Measurements from ENCODE around the gene CSRP3. TPM values are rescaled to one million over a fixed set of nuclear protein-coding genes. Genes with fewer than 3 reads are reported as not detected.

Gene CSRP3
- total RNA-seq, 1 donor from 2014 or later, result not detected

GRCh38 chr11:19244084-19244483, 42.3 kb upstream of the CSRP3 start:
- Histone ChIP-seq H3K4me3 (no peak overlapping the region), H3K36me3 (no peaks in the 10 kb centered on the region), H3K9me3 (no peaks in the 10 kb centered on the region), H3K27ac (no peak overlapping the region), H3K27me3 (peaks cover 28% of the 10 kb centered on the region), H3K4me1 (peaks cover 13 to 17% of the 10 kb centered on the region in 2 donors)
- no peak for DNase-seq (ENCODE audit: low spot score in 2 of 2)
- intact Hi-C loops (cut with DNase I), result no loop called here
- TF ChIP-seq CTCF (IDR thresholded peaks at IDR 0.05), result no peak

- Histone ChIP-seq H3K4me1 (peaks cover 13 to 17% of the 10 kb centered on the region in 2 donors), H3K36me3 (no peaks in the 10 kb centered on the region), H3K9me3 (no peaks in the 10 kb centered on the region), H3K4me3 (no peak overlapping the region), H3K27ac (no peak overlapping the region), H3K27me3 (peaks cover 28% of the 10 kb centered on the region)
- no peak for TF ChIP-seq CTCF (IDR thresholded peaks at IDR 0.05)
- DNase-seq (ENCODE audit: low spot score in 2 of 2), result no peak
- intact Hi-C loops (cut with DNase I), result no loop called here
These were observed 41.8 kb upstream of the CSRP3 start for GRCh38 chr11:19243613-19244012.

GRCh38 chr11:19243143-19243542, 41.4 kb upstream of the CSRP3 start:
- DNase-seq (ENCODE audit: low spot score in 2 of 2), result no peak
- TF ChIP-seq CTCF (IDR thresholded peaks at IDR 0.05), result no peak
- Histone ChIP-seq H3K27ac (no peak overlapping the region), H3K9me3 (no peaks in the 10 kb centered on the region), H3K4me3 (no peak overlapping the region), H3K36me3 (no peaks in the 10 kb centered on the region), H3K4me1 (peaks cover 13 to 17% of the 10 kb centered on the region in 2 donors), H3K27me3 (peaks cover 28% of the 10 kb centered on the region)
- intact Hi-C loops (cut with DNase I), result no loop called here

- DNase-seq (ENCODE audit: low spot score in 2 of 2), result no peak
- intact Hi-C loops (cut with DNase I), result no loop called here
- H3K4me1 ChIP-seq, result peaks cover 13 to 17% of the 10 kb centered on the region in 2 donors
- no peaks in the 10 kb centered on the region for H3K9me3 ChIP-seq
- peaks cover 28% of the 10 kb centered on the region for H3K27me3 ChIP-seq
- no peak overlapping the region for H3K27ac ChIP-seq
- no peaks in the 10 kb centered on the region for H3K36me3 ChIP-seq
- TF ChIP-seq CTCF (IDR thresholded peaks at IDR 0.05), result no peak
- H3K4me3 ChIP-seq, result peak overlapping the region; percentile 77 to 81
These were observed 40.6 kb upstream of the CSRP3 start for GRCh38 chr11:19242179-19242932.

GRCh38 chr11:19241260-19242178, 39.7 kb upstream of the CSRP3 start:
- DNase-seq (ENCODE audit: low spot score in 2 of 2), result no peak
- intact Hi-C loops (cut with DNase I), result no loop called here
- Histone ChIP-seq H3K36me3 (no peaks in the 10 kb centered on the region), H3K27me3 (peaks cover 28% of the 10 kb centered on the region), H3K27ac (no peak overlapping the region), H3K4me1 (peaks cover 13 to 17% of the 10 kb centered on the region in 2 donors), H3K4me3 (peak overlapping the region; percentile 77 to 81), H3K9me3 (no peaks in the 10 kb centered on the region)
- TF ChIP-seq CTCF (IDR thresholded peaks at IDR 0.05), result no peak
